ENCODE results near the gene PRSS27.

GRCh38 chr16:2664574-2664982 is 55.4 kb downstream of the PRSS27 start:
- TF ChIP-seq CTCF (IDR thresholded peaks at IDR 0.05) (no peak), EZH2 (IDR thresholded peaks at IDR 0.05; ENCODE audit: borderline replicate concordance, insufficient read depth, low read depth, low read length, poor library complexity, severe bottlenecking) (no peak)

All from B cell (primary cell).